GM12875 (cell line): ENCODE results near the gene TNFRSF1B.

Source experiments
- H3K4me3 ChIP-seq: one replicate; pipeline ENCODE4 v1.5.1; 2011; ENCODE audit warnings: low read depth, low read length, control low read depth
- CTCF ChIP-seq: IDR thresholded peaks from 2 replicates; pipeline ENCODE4 v1.5.1; 2011; ENCODE audit warnings: low read depth, mild to moderate bottlenecking, control low read depth, inconsistent platforms, low read length, moderate library complexity, borderline replicate concordance; ENCODE audit not compliant: insufficient read depth

The TNFRSF1B gene

GRCh38 chr1:12172042-12172851 is 5.5 kb downstream of the TNFRSF1B start:
- H3K4me3 ChIP-seq: no peak overlapping the region
- no peak for TF ChIP-seq CTCF

- no peak for TF ChIP-seq CTCF
- H3K4me3 ChIP-seq: no peak overlapping the region
Measured at GRCh38 chr1:12173041-12173509, 6.3 kb downstream of the TNFRSF1B start.

GRCh38 chr1:12173631-12174121 is 6.9 kb downstream of the TNFRSF1B start:
- no peak for TF ChIP-seq CTCF
- no peak overlapping the region for H3K4me3 ChIP-seq

GRCh38 chr1:12174924-12175810 is 8.4 kb downstream of the TNFRSF1B start:
- H3K4me3 ChIP-seq: no peak overlapping the region
- no peak for TF ChIP-seq CTCF

GRCh38 chr1:12176298-12177118 is 9.7 kb downstream of the TNFRSF1B start:
- no peak for TF ChIP-seq CTCF
- no peak overlapping the region for H3K4me3 ChIP-seq

GRCh38 chr1:12177156-12177998 is 10.6 kb downstream of the TNFRSF1B start:
- TF ChIP-seq CTCF: no peak
- no peak overlapping the region for H3K4me3 ChIP-seq
